Body of pancreas (tissue), 4 donors: ENCODE data around the gene DST.

Source experiments
- POLR2A ChIP-seq, 3 donors: fragments of 450-650 bp; IDR thresholded peaks; one replicate each; pipeline ENCODE4 v1.6.1; 2016; ENCODE audit warnings: antibody characterized with exemption in 3 of 3, mild to moderate bottlenecking in 2 of 3
- TF ChIP-seq, protein P1 (sequence below), 7 experiments: fragments of 450-650 bp in 4 of 7; fragments of 200-600 bp in 3 of 7; sonication (generic) in 3 of 7; IDR thresholded peaks; one replicate each; pipeline ENCODE4 v1.5.1; 2016 to 2019; ENCODE audit warnings: antibody characterized with exemption in 7 of 7

DNA sequence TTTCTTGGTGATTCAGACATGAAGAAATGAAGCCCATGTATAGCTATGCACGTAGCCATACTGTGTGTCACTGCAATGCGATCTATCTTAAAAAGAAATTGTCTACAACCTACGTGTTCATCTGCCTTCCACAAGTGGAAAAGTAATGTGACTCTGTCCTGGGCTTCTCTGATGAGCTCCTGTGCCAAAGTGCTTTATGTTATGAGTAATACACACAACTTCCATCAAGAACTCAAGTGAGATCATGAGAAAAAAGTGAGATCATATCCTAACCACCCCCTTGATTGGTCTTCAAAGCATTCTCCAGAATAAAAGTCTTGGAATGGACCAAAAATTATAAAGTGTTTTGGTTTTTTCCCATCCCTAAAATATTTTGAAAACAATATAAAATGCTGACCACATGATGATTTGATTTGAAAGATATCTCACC, 114.3 kb downstream of the DST start:
- no peak for TF ChIP-seq POLR2A (IDR thresholded peaks at IDR 0.05)
- TF ChIP-seq, protein P1, sequence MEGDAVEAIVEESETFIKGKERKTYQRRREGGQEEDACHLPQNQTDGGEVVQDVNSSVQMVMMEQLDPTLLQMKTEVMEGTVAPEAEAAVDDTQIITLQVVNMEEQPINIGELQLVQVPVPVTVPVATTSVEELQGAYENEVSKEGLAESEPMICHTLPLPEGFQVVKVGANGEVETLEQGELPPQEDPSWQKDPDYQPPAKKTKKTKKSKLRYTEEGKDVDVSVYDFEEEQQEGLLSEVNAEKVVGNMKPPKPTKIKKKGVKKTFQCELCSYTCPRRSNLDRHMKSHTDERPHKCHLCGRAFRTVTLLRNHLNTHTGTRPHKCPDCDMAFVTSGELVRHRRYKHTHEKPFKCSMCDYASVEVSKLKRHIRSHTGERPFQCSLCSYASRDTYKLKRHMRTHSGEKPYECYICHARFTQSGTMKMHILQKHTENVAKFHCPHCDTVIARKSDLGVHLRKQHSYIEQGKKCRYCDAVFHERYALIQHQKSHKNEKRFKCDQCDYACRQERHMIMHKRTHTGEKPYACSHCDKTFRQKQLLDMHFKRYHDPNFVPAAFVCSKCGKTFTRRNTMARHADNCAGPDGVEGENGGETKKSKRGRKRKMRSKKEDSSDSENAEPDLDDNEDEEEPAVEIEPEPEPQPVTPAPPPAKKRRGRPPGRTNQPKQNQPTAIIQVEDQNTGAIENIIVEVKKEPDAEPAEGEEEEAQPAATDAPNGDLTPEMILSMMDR (IDR thresholded peaks at IDR 0.05) = no peak
